Measurements from ENCODE around the gene TMEM38B. TPM values are rescaled to one million over a fixed set of nuclear protein-coding genes. Genes with fewer than 3 reads are reported as not detected.
"Not testable (repeated sequence)": the region's sequence is repeated elsewhere in the genome, so short reads cannot be mapped to it uniquely, and the experiment has no call there.

The TMEM38B gene
- total RNA-seq, 4 donors from 2014 or later: 8.6 to 11.3 (median 9.3) TPM

- H3K4me1 ChIP-seq: no peaks in the 10 kb centered on the region
- ATAC-seq: no peak
- H3K9me3 ChIP-seq: no peaks in the 10 kb centered on the region
- 58 to 94% methylated on average over 2 of the region's 2 CpGs for WGBS, 2 donors (ENCODE audit: low coverage in 1 of 2)
- TF ChIP-seq POLR2AphosphoS5 (IDR thresholded peaks at IDR 0.05) (no peak), POLR2A (IDR thresholded peaks at IDR 0.05) (no peak), EP300 (IDR thresholded peaks at IDR 0.05) (no peak)
- TF ChIP-seq, protein P1, sequence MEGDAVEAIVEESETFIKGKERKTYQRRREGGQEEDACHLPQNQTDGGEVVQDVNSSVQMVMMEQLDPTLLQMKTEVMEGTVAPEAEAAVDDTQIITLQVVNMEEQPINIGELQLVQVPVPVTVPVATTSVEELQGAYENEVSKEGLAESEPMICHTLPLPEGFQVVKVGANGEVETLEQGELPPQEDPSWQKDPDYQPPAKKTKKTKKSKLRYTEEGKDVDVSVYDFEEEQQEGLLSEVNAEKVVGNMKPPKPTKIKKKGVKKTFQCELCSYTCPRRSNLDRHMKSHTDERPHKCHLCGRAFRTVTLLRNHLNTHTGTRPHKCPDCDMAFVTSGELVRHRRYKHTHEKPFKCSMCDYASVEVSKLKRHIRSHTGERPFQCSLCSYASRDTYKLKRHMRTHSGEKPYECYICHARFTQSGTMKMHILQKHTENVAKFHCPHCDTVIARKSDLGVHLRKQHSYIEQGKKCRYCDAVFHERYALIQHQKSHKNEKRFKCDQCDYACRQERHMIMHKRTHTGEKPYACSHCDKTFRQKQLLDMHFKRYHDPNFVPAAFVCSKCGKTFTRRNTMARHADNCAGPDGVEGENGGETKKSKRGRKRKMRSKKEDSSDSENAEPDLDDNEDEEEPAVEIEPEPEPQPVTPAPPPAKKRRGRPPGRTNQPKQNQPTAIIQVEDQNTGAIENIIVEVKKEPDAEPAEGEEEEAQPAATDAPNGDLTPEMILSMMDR (IDR thresholded peaks at IDR 0.05): no peak
- H3K27ac ChIP-seq: no peak overlapping the region
- no peaks in the 10 kb centered on the region for H3K27me3 ChIP-seq
- H3K4me3 ChIP-seq: no peak overlapping the region
- H3K36me3 ChIP-seq: no peaks in the 10 kb centered on the region
Measured at GRCh38 chr9:105725370-105725769, 31.0 kb downstream of the TMEM38B start.

GRCh38 chr9:105728230-105728629 is 33.9 kb downstream of the TMEM38B start:
- H3K9me3 ChIP-seq, H3K36me3 ChIP-seq, H3K27me3 ChIP-seq, ATAC-seq, H3K4me3 ChIP-seq, H3K27ac ChIP-seq, H3K4me1 ChIP-seq: not testable (repeated sequence)
- 91 to 100% methylated on average over 1 to 5 of the region's 5 CpGs for WGBS, 2 donors (ENCODE audit: low coverage in 1 of 2)

GRCh38 chr9:105731420-105731819 is 37.1 kb downstream of the TMEM38B start:
- H3K4me1 ChIP-seq, ATAC-seq, H3K27me3 ChIP-seq, H3K27ac ChIP-seq, H3K4me3 ChIP-seq: not testable (repeated sequence)
- Histone ChIP-seq H3K9me3 (peaks cover 0 to 37% (median 2%) of the 10 kb centered on the region in 3 donors), H3K36me3 (peaks cover 0 to 11% of the 10 kb centered on the region in 2 donors)
- WGBS, 2 donors (ENCODE audit: low coverage in 1 of 2): 88 to 91% methylated on average over 2 of the region's 2 CpGs

- Histone ChIP-seq H3K9me3 (peaks cover 0 to 46% (median 2%) of the 10 kb centered on the region in 3 donors), H3K27ac (no peak overlapping the region), H3K4me1 (no peaks in the 10 kb centered on the region), H3K27me3 (no peaks in the 10 kb centered on the region), H3K36me3 (peaks cover 0 to 21% of the 10 kb centered on the region in 2 donors), H3K4me3 (no peak overlapping the region)
- no peak for TF ChIP-seq POLR2A (IDR thresholded peaks at IDR 0.05)
- ATAC-seq: no peak
Measured at GRCh38 chr9:105735366-105735765, 41.0 kb downstream of the TMEM38B start.

GRCh38 chr9:105737205-105737604 is 42.9 kb downstream of the TMEM38B start:
- TF ChIP-seq EP300 (IDR thresholded peaks at IDR 0.05) (no peak), POLR2A (IDR thresholded peaks at IDR 0.05) (no peak), POLR2AphosphoS5 (IDR thresholded peaks at IDR 0.05) (no peak)
- TF ChIP-seq, protein P1 (IDR thresholded peaks at IDR 0.05): no peak
- peaks cover 0 to 46% (median 2%) of the 10 kb centered on the region in 3 donors for H3K9me3 ChIP-seq
- no peak for ATAC-seq
- no peaks in the 10 kb centered on the region for H3K27me3 ChIP-seq
- WGBS, 2 donors (ENCODE audit: low coverage in 1 of 2): 100% methylated on average over 1 of the region's 4 CpGs; no CpG with 5 or more reads in 1 of the 2 donors
- peaks cover 0 to 21% of the 10 kb centered on the region in 2 donors for H3K36me3 ChIP-seq
- no peak overlapping the region for H3K4me3 ChIP-seq
- no peaks in the 10 kb centered on the region for H3K4me1 ChIP-seq
- H3K27ac ChIP-seq: no peak overlapping the region

GRCh38 chr9:105742088-105742487 is 47.7 kb downstream of the TMEM38B start:
- H3K4me3 ChIP-seq: no peak overlapping the region
- no peak for ATAC-seq
- peaks cover 0 to 2% (median 0%) of the 10 kb centered on the region in 3 donors for H3K9me3 ChIP-seq
- TF ChIP-seq POLR2AphosphoS5 (IDR thresholded peaks at IDR 0.05) (no peak), EP300 (IDR thresholded peaks at IDR 0.05) (no peak), POLR2A (IDR thresholded peaks at IDR 0.05) (no peak)
- TF ChIP-seq, protein P1 (IDR thresholded peaks at IDR 0.05): no peak
- H3K4me1 ChIP-seq: no peaks in the 10 kb centered on the region
- H3K36me3 ChIP-seq: peaks cover 0 to 6% of the 10 kb centered on the region in 2 donors
- no peak overlapping the region for H3K27ac ChIP-seq
- H3K27me3 ChIP-seq: no peaks in the 10 kb centered on the region

GRCh38 chr9:105747325-105747724 is 53.0 kb downstream of the TMEM38B start:
- H3K27me3 ChIP-seq, H3K4me3 ChIP-seq, H3K27ac ChIP-seq, ATAC-seq, H3K4me1 ChIP-seq, H3K9me3 ChIP-seq: not testable (repeated sequence)
- WGBS, 2 donors (ENCODE audit: low coverage in 1 of 2): 100% methylated on average over 1 of the region's 3 CpGs; no CpG with 5 or more reads in 1 of the 2 donors
- peaks cover 0 to 44% of the 10 kb centered on the region in 2 donors for H3K36me3 ChIP-seq

All from gastroesophageal sphincter (tissue), 4 donors.